ENCODE measurements around the gene PDIA6. TPM values are rescaled to one million over a fixed set of nuclear protein-coding genes. Genes with fewer than 3 reads are reported as not detected.

PDIA6 gene
- total RNA-seq (2022) (379 and 384 TPM in 2 replicates), Bru-seq, nascent RNA (percentile 83 among the genes with signal in this experiment), BruChase-seq, experiment 1, labeled RNA remaining after a 2-hour chase (percentile 83 among the genes with signal in this experiment), BruChase-seq, experiment 2, labeled RNA remaining after a 6-hour chase (percentile 93 among the genes with signal in this experiment)
- long read RNA-seq, transcript PDIA6-201 (13 exons, 2,338 nt): major isoform, 2,480 of 2,610 reads
- long read RNA-seq, partial matches to known transcripts: 52 of 2,610 reads
- long read RNA-seq, other reads (novel, unspliced or antisense): 76 of 2,610 reads

- BruUV-seq (replicated peaks): no TSS peak
- Histone ChIP-seq H3K4me1 (peaks cover 8% of the 10 kb centered on the region; the same call in 1 of the 2 replicates), H3K9me3 (no peaks in the 10 kb centered on the region), H3K4me3 (ENCODE audit: low read depth, low read length) (peak within 1 kb of the TSS; percentile 83), H3K27me3 (replicated peaks; ENCODE audit: control insufficient read depth, insufficient read depth, low read length) (no peaks in the 10 kb centered on the region), H3K36me3 (ENCODE audit: control insufficient read depth, insufficient read depth, low read length) (no peaks in the 10 kb centered on the region)
- no peaks in the 10 kb centered on the region for H3K9me3 Mint-ChIP-seq (ENCODE audit: unreplicated experiment)
- intact Hi-C loops (cut with micrococcal nuclease; ENCODE audit: unreplicated experiment): loop anchor here (1.0 to 5.0 kb wide), 2 partner anchors 60 to 103 kb away; no protein-coding TSS in a partner anchor
- CTCF ChIA-PET: interaction anchor here (0.6 to 1.2 kb wide), 7 partner anchors 8 to 1276 kb away, joined by 3 to 4 read pairs (median 3); partner anchors contain the start of gene KCNF1
- H3K36me3 Mint-ChIP-seq (ENCODE audit: insufficient read depth, unreplicated experiment): peaks cover 12% of the 10 kb centered on the region
- peaks cover 22% of the 10 kb centered on the region for H3K4me1 Mint-ChIP-seq (ENCODE audit: low read depth, unreplicated experiment)
- DNase-seq: peak; percentile 98 to 99
- H3K27ac Mint-ChIP-seq (ENCODE audit: unreplicated experiment): peak within 1 kb of the TSS; percentile 83
- POLR2A ChIA-PET: interaction anchor here (0.6 to 1.0 kb wide), 8 partner anchors 20 to 1890 kb away, joined by 3 to 7 read pairs (median 4); a partner anchor contains a TSS
- peaks cover 5% of the 10 kb centered on the region for H3K27me3 Mint-ChIP-seq (ENCODE audit: insufficient read depth, unreplicated experiment)
- TF ChIP-seq CTCF (IDR thresholded peaks at IDR 0.05; ENCODE audit: insufficient read depth in 1 of 2, low read depth in 1 of 2, low read length in 1 of 2, severe bottlenecking in 1 of 2, unreplicated experiment in 1 of 2): no peak
- H3K4me3 Mint-ChIP-seq (ENCODE audit: unreplicated experiment): peak within 1 kb of the TSS; percentile 81
Observed at GRCh38 chr2:10812362-10813162, at the start of gene PDIA6. Gene PDIA6 (minus strand): TSS chr2:10812785. CDS start chr2:10812696, 89 bp downstream.

- Mint-ChIP-seq H3K4me1 (ENCODE audit: low read depth, unreplicated experiment) (no peaks in the 10 kb centered on the region), H3K9me3 (ENCODE audit: unreplicated experiment) (no peaks in the 10 kb centered on the region), H3K27me3 (ENCODE audit: insufficient read depth, unreplicated experiment) (peaks cover 7% of the 10 kb centered on the region), H3K4me3 (ENCODE audit: unreplicated experiment) (no peak overlapping the region), H3K36me3 (ENCODE audit: insufficient read depth, unreplicated experiment) (no peaks in the 10 kb centered on the region), H3K27ac (ENCODE audit: unreplicated experiment) (no peak overlapping the region)
- Histone ChIP-seq H3K9me3 (no peaks in the 10 kb centered on the region), H3K27me3 (replicated peaks; ENCODE audit: control insufficient read depth, insufficient read depth, low read length) (no peaks in the 10 kb centered on the region), H3K36me3 (ENCODE audit: control insufficient read depth, insufficient read depth, low read length) (no peaks in the 10 kb centered on the region), H3K4me3 (ENCODE audit: low read depth, low read length) (no peak overlapping the region), H3K4me1 (no peaks in the 10 kb centered on the region)
- POLR2A ChIA-PET: no interaction called here
- no peak for DNase-seq
- CTCF ChIA-PET: no interaction called here
- intact Hi-C loops (cut with micrococcal nuclease; ENCODE audit: unreplicated experiment): no loop called here
- no TSS peak for BruUV-seq (replicated peaks)
- TF ChIP-seq CTCF (IDR thresholded peaks at IDR 0.05; ENCODE audit: insufficient read depth in 1 of 2, low read depth in 1 of 2, low read length in 1 of 2, severe bottlenecking in 1 of 2, unreplicated experiment in 1 of 2): no peak
Observed at GRCh38 chr2:10862330-10862729, 49.7 kb upstream of the PDIA6 start.

DNA sequence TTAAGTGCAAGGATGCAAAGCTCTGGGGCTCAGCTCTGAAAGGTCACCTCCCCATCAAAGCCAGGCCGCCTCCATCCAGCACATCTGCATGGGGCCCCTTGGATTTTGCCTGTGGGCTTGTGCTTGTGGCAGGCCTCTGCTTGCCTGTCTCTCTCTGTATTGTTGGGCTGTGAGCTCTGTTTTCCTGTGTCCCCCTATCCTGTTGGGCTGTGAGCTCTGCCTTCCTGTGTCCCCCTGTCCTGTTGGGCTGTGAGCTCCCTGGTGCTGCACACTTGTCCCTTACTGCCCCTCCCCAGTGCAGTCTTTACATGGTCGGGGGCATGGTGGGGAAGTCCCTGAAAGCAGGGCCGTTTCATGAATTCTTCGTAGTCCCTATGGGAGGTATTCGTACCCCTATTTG is 49.2 kb upstream of the PDIA6 start:
- DNase-seq: no peak
- H3K27ac Mint-ChIP-seq (ENCODE audit: unreplicated experiment): no peak overlapping the region
- H3K9me3 Mint-ChIP-seq (ENCODE audit: unreplicated experiment): no peaks in the 10 kb centered on the region
- BruUV-seq (replicated peaks): no TSS peak
- no peaks in the 10 kb centered on the region for H3K27me3 ChIP-seq (replicated peaks; ENCODE audit: control insufficient read depth, insufficient read depth, low read length)
- no peaks in the 10 kb centered on the region for H3K9me3 ChIP-seq
- no peaks in the 10 kb centered on the region for H3K36me3 Mint-ChIP-seq (ENCODE audit: insufficient read depth, unreplicated experiment)
- no peaks in the 10 kb centered on the region for H3K4me1 Mint-ChIP-seq (ENCODE audit: low read depth, unreplicated experiment)
- H3K36me3 ChIP-seq (ENCODE audit: control insufficient read depth, insufficient read depth, low read length): no peaks in the 10 kb centered on the region
- no peak overlapping the region for H3K4me3 Mint-ChIP-seq (ENCODE audit: unreplicated experiment)
- peaks cover 7% of the 10 kb centered on the region for H3K27me3 Mint-ChIP-seq (ENCODE audit: insufficient read depth, unreplicated experiment)
- no peak overlapping the region for H3K4me3 ChIP-seq (ENCODE audit: low read depth, low read length)
- no peak for TF ChIP-seq CTCF (IDR thresholded peaks at IDR 0.05; ENCODE audit: insufficient read depth in 1 of 2, low read depth in 1 of 2, low read length in 1 of 2, severe bottlenecking in 1 of 2, unreplicated experiment in 1 of 2)
- intact Hi-C loops (cut with micrococcal nuclease; ENCODE audit: unreplicated experiment): no loop called here
- no peaks in the 10 kb centered on the region for H3K4me1 ChIP-seq
- ChIA-PET POLR2A (no interaction called here), CTCF (no interaction called here)

Measured in Caco-2 (cell line).